Limb (tissue), 2 donors: ENCODE results near the gene CKMT1B.
"Not testable (repeated sequence)": the region's sequence is repeated elsewhere in the genome, so short reads cannot be mapped to it uniquely, and the experiment has no call there.

Source experiments
- DNase-seq, 2 donors: peaks; one replicate each; pipeline ENCODE4 v3.0.0-alpha.2; 2016; ENCODE audit errors: extremely low spot score in 2 of 2

The CKMT1B gene

DNA sequence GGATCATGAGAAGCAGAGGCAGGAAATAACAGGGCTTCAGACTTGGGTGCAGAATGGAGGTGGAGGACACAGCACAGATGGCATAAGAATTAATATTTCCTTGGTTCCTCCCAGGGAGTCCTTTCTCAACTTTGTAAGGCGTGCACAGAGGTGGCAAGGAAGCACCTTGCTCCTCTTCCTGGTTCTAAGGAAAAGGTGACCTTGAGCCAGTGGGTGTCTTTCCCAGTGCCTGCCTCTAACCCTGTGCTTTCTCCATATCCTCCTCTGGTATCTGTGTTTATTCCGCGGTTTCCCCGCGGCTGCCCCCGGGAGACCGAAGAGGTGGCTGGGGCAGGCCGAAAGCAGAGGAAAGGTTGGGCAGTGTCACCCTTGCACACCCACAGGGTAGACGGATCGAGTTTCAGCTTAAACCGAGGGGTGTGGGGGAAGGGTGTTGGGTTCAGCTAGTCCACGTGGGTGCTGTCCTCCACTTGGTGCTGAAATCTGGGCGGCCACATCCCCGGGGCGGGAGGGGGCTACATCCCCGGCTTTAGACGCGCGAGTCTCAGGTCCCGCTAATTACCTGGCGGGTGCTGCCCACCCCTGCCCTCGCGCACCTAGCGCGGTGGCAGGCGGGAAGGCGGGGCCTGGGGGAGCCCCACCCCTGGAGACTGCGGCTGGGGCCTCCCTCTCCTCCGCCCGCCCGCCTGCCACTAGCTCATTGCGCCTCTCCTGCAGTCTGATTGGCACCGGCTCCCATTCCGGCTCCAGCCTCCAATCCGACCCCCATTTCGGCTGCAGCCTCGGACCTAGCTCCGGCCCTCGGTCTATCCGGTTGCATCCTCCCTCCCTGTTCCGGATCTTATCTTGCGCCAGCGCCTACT lies at the start of gene CKMT1B:
CKMT1B (plus strand) TSS at position 700 of the 863 bp plus-strand sequence. CDS start 192 bp downstream, outside the sequence.
- not testable (repeated sequence) for DNase-seq

DNA sequence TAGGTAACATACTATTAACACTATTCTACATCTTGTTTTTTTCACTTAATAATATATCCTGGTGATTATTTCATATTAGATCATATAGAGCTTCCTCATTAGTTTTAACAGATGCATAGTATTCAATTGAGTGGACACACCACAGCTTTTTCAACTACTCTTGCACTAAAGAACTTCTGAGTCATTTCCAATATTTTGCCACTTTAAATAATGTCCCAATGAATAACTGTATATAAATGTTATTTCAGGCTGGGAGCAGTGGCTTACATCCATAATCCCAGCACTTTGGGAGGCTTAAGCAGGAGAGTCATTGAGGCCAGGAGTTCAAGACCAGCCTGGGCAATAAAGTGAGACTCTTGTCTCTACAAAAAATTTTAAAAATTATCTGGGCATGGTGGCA lies 49.6 kb upstream of the CKMT1B start:
- no peak for DNase-seq

DNA sequence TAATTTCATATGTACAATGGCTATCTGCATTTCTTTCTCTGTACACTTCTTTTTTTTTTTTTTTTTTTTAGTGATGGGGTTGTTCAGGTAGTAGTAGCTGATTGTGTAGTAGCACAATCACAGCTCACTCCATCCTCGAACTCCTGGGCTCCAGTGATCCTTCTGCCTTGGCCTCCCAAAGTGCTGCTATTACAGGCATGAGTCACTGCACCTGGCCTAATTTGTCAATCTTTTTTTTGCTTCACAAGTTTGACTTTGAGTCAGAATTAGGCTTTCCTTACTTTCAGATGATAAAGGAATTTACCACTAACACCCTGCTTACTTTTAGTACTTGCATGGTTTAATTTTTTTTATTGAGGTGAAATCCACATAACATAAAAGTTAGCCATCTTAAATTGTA lies 48.4 kb upstream of the CKMT1B start:
- no peak for DNase-seq

DNA sequence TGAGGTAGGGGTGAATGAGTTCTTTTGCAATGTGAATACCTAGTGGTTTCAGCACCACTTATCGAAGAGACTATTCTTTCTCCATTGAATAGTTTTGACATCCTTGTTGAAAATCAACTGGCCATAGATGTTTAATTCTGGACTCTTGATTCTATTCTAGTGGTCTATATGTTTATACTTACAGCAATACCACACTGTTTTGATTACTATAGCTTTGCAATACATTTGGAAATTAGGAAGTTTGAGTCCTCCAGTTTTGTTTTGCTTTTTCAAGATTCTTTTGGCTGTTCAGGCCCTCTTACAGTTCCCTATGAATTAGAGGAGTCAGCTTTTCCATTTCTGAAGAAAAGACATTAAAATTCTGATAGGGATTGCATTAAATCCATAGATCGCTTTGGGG lies 46.3 kb upstream of the CKMT1B start:
- no peak for DNase-seq

DNA sequence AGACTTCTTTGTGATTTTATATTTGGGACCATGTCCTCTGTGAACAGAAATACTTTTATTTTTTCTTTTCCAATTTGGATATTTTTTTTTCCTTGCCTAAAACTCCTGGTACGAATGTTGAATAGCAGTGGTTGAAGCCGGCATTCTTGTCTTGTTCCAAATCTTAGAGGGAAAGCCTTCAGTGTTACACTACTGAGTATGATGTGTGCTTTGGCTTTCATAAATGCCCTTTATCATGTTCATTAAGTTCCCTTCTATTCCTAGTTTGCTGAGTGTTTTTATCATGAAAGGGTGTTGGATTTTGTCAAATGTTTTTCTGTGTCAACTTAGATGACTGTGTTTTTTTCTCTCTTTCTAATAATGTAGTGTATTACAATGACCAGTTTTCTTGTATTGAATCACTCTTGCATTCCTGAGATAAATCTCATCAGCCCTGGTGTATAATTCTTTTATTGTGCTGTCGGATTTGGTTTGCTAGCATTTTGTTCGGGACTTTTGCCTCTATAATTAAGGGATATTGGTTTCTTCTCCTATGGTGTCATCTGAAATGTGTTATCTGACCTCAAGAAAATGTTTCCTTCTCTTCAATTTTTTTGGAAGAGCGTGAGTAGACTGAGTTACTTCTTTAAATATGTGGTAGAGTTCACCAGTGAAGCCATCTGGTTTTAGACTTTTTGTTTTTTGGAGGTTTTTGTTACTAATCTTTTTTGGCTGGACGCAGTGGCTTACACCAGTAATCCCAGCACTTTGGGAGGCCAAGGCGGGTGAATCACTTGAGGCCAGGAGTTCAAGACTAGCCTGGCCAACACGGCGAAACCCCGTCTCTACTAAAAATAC lies 43.1 kb upstream of the CKMT1B start:
- no peak for DNase-seq

DNA sequence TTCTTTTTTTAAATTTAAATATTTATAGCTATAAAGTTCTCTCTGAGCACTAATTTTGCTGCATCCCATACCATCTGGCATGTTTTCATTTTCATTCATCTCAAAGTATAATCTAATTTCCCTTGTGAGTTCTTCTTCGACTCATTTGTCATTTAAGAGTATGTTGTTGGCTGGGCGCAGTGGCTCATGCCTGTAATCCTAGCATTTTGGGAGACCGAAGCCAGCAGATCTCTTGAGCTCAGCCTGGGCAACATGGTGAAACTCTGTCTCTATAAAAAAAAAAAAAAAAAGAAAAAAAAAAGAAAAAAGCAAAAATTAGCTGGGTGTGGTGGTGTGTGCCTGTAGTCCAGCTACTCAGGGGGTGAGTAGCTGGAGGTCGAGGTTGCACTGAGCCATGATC lies 41.6 kb upstream of the CKMT1B start:
- no peak for DNase-seq

DNA sequence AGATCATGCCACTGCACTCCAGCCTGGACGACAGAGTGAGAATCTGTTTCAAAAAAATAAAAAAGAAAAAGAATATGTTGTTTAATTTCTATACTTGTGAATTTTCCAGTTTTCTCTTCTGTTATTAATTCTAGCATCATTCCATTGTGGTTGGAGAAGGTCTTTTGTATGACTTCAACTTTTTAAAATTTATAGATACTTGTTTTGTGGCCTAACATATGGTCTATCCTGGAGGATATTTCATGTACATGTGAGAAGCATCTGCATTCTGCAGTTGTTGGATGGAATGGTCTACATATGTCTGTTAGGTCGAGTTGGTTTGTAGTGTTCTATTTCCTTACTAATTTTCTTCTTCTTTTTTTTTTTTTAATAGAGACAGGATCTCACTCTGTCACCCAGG lies 40.8 kb upstream of the CKMT1B start:
- DNase-seq: no peak

DNA sequence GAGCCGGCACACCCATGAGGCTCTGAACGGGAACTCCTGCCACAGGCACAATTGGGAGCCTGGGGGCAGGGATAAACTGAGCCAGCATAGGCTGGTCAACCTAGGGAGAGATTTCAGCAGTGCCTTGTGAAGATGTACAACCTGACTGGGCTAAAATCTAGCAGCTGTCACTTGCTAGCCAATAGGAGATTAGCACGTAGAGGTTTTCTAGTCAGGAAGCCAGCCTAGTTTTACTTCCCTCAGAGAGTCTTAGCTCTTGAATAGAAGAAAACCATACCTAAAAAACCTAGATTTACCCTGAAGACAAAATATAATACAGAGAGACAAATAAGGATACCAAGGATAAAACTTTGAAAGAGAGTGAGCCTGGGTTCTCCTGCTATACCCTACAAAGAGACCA lies 31.1 kb upstream of the CKMT1B start:
- not testable (repeated sequence) for DNase-seq

DNA sequence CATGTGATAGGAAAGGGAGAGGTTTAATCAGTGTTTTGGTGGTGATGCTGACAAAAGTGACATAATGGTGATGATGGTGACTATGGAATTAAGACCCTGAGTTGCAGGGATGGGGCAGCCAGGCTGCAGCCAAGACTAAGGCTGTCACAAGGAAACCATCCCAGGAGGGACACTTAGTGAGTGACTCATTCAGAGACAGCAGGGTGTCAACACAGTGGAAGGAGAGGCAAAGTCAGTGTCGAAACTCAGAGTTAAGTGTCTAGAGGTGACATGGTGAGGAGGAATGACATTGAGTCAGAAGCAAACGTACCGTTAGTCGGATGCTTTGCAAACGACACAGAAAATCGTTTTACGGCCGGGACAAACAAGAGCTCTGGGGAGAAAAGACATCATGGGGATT lies 30.0 kb upstream of the CKMT1B start:
- DNase-seq: not testable (repeated sequence)

DNA sequence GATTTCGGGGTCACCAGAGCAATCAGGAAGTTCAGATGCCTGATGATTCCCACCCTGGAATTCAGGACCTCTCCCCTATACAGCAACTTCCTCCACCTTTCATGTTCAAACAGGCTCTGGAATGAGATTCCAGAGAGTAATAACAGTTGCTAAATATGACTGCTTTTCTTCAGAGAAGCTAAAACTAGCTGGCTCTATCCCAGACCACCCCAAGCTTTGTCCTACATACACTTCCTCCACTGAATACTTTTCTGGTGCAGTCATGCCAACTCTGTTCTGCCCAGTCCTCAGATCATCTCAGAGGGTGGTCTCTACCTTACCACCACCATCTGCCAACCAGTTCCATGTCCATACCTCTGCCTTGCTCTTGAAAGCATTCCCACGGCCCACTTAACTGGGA lies 27.2 kb upstream of the CKMT1B start:
- not testable (repeated sequence) for DNase-seq

DNA sequence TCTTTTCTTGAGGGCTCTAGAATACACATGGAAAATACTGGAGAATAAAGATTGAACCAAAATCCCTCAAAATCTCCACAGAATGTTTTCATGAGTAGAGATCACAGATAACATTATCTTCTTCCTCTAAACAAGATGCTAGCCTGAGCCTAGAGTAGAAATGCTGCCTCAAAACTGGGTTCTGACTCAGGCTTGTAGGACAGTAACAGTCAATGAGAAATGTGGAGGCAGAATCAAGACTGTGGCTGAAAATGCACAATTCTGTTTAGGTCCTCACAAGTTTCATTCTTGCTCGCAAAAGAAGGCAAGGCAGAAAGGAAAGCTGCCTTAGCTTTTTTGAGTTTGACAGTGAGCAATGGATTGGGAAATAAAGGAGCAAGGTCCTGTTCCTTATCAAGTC lies 19.2 kb upstream of the CKMT1B start:
- not testable (repeated sequence) for DNase-seq

DNA sequence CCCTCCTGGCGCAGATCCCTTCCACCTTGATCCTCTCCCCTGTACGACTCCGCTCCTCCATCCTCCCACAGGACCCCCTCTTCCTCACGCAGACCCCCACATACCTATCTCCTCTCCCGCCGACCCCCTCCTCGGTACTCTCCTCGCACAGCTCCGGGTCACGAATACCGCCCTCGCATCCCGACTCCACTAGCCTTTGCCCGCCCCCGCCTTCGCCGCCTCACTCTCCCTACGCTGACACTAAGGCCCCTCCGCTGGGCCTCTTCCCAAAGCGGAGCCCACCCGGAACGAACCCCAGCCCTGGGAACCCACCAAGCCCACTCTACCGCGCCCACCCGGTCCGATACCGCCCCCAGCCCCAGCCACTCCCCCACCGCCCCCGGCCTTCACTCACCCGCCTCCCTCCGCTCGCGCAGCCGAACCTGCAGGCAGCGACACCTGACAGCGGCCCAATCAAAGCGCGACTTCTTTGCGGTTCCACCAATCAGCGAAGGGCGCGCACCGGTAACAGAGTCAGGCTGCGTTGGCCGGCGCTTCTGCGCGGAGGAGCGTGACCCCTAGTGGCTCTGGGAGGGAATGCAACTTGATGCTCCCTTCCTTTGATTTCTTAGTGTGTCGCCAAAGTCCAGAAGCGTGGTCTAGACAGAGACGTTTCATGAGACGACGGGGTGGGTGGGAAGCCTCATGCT lies 3.9 kb upstream of the CKMT1B start, which contains the start of gene PPIP5K1:
PPIP5K1 (minus strand) TSS at position 431 of the 689 bp plus-strand sequence. CDS start 5,704 bp downstream, outside the sequence.
- not testable (repeated sequence) for DNase-seq

DNA sequence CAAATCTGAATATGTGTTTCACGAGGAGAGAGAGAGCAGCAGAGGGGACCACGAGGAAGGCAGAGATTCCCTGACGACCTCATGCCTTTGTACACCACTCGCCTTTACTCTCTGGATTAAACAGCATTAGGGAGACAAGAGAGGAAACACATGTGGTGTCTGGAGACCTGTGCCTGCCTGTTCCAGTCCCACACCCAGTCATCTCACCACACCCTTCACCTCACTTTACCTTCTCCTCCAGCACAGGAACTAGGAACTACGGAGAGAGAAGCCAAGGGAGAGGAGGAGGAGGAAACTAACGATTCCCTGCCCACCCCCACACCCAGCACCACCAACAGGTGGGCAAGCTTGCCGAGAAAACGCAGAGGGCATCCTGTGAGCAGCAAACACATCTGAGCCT lies 986 bp upstream of the CKMT1B start:
- not testable (repeated sequence) for DNase-seq

DNA sequence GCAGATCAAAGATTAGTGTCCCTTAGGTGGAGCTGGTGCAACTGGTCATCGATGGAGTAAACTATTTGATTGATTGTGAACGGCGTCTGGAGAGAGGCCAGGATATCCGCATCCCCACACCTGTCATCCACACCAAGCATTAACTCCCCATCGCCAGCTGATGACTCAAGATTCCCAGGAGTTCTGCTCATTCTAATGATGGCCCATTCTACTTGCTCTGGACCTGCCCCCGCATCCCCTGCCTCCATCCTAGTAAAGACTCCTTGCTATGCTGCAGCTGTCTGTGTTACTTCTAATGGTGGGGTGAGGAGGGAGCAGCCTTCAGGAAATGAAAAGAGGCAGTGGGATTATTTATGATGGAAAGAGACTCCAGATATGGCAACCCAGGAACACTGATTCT lies 5.3 kb downstream of the CKMT1B start:
- not testable (repeated sequence) for DNase-seq

DNA sequence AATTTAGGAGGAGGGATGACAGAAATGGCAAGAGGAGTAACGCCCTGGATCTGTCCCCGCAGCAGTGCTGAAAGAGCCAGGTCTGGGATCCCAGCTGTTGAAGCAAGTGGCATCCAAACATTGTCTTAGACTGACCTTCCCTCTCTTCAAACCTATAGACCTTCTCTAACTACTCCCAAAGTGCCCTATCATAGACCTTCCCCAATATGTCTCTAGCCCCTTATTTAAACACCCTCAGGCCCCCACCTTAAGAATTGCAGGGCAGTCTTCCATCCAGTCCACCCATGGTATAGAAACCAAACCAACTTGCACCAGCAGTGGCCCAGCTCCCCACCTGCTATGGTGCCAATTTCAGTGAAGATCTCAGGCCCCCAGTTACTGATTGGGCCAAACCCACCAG lies 6.4 kb downstream of the CKMT1B start:
- DNase-seq: not testable (repeated sequence)

DNA sequence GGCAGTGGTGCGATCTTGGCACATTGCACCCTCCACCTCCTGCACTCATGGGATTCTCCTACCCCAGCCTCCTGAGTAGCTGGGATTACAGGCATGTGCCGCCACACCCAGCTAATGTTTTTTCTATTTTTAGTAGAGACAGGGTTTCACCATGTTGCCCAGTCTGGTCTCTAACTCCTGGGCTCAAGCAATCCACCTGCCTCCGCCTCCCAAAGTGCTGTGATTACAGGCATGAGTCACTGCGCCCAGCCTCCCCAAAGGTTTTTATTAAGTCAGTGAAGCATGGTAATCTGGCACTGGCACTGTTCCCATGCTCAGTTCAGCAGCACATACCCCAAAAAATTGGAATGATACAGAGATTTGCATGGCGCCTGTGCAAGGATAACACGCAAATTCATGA lies 8.4 kb downstream of the CKMT1B start:
- DNase-seq: peak in 1 of 2 donors; percentile 25

DNA sequence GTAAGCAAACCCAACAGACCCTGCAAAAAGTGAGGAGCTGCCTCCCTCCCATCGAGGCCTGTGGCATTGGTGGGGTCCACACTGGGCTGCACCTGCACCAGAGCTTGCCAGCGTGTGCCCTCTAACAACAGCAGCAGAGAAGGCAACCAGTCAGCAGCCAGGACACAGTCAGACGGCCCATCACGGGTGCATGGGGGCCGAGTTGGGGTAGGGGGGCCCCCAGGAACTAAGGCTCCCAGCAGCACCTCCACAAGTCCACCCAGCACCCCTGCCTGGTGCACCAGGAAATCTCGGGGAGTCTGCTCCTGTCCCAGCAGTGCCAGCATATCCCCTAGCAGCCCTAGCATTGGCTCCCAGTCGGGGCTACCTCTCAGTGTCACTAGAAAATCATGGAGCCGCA lies 23.9 kb downstream of the CKMT1B start:
- not testable (repeated sequence) for DNase-seq

DNA sequence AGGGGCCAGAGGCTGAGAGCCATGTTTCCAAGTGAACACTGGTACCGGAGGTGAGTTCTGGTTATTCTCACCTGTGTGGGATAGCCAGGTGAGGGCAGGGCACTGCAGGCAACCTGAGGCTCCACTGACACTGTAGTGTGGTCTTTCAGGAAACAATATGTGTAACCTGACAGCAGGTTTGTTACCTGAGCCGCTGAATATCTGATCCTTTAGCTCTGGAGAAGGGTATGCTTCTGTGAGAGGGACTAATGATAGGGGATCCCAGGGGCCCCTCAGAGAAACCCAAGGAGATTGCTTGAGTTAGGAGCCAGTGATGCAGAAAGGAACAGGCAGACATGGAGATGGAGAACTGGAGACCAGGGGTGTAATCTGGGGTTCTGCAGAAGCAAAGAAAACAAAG lies 24.9 kb downstream of the CKMT1B start, which contains the start of gene STRC:
STRC (minus strand) TSS at position 101 of the 400 bp plus-strand sequence; CDS start at position 23, 78 bp downstream.
- not testable (repeated sequence) for DNase-seq

DNA sequence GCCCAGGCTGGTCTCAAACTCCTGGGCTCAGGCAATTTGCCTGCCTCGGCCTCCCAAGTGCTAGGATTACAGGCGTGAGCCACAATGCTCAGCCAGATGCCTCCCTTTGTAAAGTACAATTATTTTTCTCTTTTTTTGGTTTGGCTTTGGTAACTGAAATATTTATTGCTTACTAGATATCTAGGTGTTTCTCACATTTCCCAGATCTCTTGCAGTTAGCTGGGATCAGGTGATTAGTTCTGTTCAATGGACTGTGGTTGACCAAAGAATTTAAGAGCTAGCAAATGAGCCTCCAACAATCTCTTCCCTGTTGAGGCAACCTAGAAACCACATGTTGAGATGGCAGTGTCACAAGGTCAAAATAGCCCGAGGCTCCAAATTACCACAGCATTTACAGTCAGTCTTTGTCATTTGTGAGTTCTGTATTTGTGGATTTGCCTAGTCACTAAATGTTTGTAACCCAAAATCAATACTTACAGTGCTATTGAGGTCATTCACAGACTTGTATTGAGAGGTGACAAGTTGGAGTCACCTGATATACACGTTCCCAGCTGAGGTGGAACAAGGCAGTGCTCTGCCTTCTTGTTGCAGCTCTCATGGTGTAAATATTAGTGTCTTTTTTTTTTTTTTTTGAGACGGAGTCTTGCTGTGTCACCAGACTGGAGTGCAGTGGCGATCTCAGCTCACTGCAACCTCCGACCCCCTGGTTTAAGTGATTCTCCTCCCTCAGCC lies 28.4 kb downstream of the CKMT1B start:
- not testable (repeated sequence) for DNase-seq

DNA sequence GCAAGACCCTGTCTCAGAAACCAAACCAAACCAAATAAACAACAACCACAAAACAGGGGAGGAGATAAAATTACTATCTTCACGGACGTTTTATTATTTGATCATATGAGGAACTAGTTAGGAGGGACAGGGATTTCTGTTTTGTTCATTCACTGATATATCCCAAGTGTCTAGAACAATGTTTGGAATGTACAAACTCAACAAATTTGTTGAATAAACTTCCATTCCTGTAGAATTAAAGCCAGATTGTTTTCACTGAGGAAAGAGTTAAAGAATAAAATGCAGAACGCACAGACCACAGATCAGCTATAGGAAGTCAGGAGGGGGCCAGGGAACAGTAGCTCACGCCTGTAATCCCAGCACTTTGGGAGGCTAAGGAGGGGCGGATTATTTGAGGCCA lies 31.3 kb downstream of the CKMT1B start:
- DNase-seq: no peak

DNA sequence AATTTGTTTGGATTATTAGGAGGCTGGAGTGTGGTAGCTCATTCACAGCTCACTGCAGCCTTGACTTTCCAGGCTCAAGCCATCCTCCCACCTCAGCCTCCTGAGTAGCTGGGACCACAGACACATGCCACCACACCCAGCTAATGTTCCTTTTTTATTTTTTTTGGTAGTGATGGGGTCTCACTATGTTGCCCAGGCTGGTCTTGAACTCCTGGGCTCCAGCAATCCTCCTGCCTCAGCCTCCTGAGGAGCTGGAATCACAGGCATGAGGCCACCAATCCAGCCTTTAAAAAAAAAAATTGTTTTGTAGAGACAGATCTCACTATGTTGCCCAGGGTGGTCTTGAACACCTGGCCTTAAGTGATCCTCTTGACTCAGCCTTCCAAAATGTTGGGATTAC lies 33.1 kb downstream of the CKMT1B start:
- DNase-seq: not testable (repeated sequence)
